Inferior parietal cortex (tissue), 1 donor: Measurements from ENCODE around the gene TSKU.
A peak's percentile ranks its signal among the peaks of the same experiment; 100 is the strongest.
"Not testable (repeated sequence)": the region's sequence is repeated elsewhere in the genome, so short reads cannot be mapped to it uniquely, and the experiment has no call there.

Experiments
- DNase-seq: peaks from one replicate; pipeline ENCODE4 v3.0.0-alpha.2; 2016; ENCODE audit errors: extremely low spot score

Gene TSKU

DNA sequence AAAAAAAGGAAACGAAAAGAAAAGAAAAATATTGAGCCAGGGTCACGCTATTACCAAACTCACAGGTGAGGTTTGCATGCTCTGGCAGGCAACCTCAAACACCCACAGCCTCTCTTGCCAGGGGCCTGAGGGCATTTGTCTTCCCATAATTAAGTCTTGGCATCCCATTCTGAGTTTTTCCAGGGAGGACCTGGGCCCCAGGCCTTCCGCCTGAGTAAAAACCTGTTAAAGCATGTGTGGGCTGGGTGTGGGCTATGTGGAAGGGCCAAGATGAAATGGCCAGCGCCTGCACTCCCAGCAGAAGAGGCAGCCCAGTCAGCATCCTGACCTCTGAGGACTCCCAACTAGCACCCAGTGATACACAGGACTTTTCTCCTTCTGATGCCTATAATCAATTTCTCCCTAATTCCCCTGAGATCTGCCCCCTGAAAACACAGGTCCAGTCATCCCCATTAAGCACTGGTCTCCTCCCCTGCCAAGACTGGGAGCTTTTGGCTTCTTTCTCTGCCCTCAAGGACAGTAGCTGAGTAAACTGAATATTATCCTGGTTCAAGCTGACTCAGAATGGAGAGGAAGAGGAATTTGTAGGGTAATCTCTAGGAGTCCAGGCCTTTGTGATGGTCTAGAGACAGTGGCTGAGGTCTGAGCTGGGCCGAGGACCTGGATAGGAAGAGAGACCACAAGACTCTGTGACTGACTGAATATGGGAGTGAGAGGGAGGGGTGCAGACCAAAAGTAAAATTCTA lies 42.0 kb downstream of the TSKU start:
- DNase-seq, result no peak

DNA sequence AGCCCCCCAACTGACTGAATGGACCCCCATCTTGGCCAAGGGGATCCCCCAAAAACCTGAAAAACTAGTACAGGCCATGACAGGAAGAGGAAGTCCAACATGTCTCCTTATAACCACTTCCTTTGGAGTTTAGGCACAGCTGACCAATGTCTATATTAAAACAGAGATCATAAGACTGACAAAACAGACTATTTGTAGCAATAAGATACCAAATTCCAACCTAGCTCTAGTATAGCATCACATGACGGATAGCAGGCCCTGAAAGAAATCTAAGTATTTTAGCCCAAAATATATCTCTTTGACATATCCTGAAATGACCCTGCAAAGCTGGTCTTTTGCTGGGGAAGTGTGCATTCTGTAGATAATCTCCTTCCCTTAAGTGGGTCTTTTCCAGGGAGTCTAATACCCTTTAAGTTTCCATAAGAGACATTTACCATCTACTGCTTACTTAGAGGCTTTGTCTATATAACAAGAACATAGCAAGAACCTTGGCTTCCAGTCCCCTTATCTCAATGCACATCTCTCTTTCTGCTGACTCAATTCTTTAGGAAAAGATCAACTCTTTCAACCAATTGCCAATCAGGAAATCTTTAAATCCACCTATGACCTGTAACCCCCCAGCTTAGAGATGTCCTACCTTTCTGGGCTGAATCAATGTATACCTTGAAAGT lies 42.7 kb downstream of the TSKU start:
- DNase-seq, result no peak

DNA sequence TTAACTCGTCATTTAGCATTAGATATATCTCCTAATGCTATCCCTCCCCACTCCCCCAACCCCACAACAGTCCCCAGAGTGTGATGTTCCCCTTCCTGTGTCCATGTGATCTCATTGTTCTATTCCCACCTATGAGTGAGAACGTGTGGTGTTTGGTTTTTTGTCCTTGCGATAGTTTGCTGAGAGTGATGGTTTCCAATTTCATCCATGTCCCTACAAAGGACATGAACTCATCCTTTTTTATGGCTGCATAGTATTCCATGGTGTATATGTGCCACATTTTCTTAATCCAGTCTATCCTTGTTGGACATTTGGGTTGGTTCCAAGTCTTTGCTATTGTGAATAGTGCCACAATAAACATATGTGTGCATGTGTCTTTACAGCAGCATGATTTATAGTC lies 43.4 kb downstream of the TSKU start:
- not testable (repeated sequence) for DNase-seq

DNA sequence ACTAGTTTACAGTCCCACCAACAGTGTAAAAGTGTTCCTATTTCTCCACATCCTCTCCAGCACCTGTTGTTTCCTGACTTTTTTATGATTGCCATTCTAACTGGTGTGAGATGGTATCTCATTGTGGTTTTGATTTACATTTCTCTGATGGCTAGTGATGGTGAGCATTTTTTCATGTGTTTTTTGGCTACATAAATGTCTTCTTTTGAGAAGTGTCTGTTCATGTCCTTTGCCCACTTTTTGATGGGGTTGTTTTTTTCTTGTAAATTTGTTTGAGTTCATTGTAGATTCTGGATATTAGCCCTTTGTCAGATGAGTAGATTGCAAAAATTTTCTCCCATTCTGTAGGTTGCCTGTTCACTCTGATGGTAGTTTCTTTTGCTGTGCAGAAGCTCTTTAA lies 43.8 kb downstream of the TSKU start:
- DNase-seq, result not testable (repeated sequence)

- DNase-seq, result no peak
These were observed 47.6 kb downstream of the TSKU start for GRCh38 chr11:76830639-76831327.

- DNase-seq, result no peak
These were observed 48.6 kb downstream of the TSKU start for GRCh38 chr11:76831686-76832310.

DNA sequence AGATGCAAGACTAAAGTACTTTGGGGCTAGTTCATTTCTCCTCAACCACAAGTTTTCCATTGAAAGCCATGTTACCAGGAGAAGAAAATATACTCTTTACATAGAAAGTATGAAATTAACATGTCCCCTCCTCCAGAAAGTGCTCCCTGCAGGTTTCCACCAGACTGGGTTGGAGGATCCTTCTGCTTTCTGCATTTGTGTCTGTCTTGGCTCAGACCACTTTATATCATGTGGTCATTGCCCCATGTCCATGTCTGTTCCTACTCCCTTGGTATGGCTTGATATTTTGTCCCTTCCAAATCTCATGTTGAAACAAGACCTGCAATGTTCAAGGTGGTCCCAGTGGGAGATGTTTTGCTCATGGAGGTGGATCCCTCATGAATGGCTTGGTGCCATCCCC lies 49.2 kb downstream of the TSKU start:
- DNase-seq, result no peak

- no peak for DNase-seq
These were observed 51.0 kb downstream of the TSKU start for GRCh38 chr11:76834151-76834550.

GRCh38 chr11:76835036-76835435 lies 51.9 kb downstream of the TSKU start:
- no peak for DNase-seq

DNA sequence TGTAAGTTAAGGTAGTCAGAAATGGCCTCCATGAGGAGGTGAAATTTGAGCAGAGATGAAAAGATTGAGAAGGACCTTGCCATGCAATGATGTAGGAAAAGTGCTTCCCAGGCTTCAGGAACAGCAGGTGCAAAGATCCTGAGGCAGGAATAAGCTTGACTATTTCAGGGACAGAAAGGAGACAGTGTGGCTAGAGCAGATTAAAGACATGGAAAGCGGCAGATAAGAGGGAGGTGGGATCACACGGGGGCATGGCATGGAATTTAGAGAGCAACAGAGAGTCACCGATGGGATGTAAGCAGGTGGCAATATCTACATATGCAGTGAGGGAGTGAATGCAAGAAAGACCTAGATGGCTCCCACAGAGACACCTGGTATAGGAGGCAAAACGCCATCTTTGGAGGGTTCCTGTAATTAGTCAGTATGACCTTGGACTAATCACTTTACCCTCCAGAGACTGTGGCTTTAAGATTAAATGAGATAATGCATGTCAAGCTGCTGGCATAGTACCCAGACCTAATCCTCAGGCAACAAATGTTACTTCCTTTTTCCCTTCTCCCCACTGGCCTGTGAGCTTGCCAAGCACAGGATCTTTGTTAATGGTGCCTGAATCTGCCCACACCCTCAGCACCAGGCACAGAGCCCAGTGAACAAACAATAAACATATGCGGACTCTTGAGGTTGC lies 52.9 kb downstream of the TSKU start:
- peak; percentile 40 for DNase-seq

DNA sequence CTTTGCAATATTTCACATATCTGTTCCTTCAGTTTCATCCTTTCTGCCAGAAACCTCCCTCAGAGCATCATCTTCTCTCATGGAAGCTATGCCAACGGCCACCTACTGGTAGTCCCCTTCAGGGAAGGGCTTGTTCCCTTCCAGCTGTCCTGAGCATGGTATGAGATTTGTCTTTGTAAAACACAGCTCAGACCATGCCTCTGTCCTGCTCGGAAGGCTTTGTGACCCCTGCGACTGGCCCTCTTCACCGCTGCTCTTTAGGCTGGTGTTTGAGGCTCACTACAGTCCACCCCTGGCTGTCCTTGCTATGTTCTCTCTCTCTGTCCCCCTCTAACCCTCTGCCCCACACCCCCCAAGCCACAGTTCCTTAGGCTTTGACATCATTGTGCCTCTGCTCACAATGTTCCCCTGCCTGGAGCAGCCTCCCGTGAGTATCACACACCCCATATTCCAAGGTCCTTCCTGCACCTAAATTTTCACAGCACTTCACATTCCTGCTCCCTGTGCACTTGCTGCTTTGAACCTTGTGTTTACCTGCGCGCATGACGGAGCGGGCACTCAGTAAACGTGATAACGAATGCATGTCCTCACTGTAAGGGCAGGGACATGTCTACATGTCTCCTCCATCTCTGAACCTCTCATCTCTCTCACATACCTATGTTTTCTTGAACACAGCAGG lies 53.6 kb downstream of the TSKU start:
- DNase-seq, result no peak

DNA sequence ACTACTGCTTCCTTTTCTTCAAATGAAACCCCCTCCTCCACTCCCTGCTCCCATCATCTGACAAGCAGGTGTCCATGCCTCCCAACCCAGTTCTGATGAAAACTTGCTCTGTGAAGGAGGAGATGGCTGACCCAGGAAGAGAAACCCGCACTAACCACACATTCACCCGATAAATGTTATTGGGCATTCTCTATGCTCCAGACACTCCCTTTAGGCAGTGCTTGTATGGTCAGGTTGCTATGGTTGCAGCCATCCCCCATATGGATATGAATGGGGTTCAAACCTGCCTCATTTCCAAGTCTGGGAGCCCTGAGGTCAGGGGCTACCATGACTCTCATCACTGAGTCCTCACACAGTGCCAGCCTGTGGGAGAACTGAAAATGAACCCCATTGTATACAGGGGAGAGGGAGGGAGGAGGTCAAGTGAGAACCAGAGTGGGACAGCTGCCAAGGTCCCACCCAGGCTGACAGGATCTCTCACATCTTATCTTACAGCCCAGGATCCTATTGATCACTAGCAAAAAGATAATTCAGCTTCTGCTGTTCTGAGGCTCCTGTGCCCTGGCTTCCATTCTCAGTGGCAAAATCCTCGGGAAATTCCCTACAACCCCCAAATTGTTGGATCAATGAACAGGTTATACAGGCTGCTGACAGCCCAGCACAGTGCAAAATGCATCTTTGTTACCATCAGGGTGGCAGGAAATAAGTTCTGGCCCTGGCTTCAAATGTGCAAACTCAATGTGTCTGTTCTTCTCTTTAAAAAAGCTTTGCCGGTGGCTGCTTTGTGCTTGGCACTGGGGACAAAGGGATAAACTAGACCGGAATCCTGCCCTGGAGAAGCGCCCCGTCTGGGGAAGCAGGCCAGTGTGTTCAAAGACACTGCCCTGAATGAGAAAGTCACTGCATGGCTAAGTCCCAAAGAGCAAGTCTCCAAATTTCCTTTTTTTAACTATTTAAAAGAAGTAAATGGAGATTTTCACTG lies 54.8 kb downstream of the TSKU start:
- no peak for DNase-seq

GRCh38 chr11:76838678-76839068 lies 55.5 kb downstream of the TSKU start:
- DNase-seq, result no peak

DNA sequence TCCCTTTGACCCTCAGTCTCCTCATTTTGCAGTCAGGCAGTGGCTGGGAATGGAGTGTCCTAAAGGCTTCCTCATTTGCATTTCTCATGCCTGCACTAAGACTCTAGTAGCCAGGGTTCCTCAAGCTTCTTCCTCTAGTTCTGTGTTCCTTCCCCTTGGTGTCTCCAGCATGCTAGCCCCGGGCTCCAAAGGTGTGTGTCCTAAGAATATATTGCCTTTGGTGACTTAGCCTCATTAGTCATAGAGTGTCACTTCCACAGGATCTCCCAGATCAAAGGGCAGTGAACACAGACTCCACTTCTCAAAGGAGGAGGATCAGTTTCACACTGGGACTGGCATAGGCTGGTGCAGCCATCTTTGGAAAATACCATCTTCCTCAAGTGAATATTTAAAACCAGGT lies 56.2 kb downstream of the TSKU start:
- no peak for DNase-seq

DNA sequence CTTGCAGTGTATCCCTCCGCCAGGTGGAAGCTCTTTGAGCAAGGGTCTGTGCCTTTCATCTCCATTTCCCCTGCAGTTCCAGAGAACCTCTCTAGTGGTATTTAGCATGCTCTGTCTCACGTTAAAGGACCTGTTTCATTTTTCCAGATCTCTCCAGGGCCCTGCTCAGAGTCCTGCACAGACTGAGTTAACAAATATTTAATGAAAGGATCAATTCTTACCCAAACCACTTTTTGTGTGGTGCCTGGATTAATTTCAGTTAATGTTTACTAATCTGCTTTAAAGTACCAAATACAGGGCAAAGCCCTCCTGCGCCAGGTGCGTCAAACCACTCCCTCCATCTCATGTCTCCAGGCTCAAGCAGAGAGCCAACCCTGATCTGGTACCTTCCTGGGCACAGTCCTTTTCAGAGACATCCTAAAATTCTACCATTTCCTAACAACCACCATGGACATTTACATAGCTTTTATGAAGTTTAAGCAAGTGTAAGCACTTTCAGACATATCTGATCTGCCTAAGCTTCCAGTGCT lies 58.8 kb downstream of the TSKU start:
- DNase-seq, result no peak

DNA sequence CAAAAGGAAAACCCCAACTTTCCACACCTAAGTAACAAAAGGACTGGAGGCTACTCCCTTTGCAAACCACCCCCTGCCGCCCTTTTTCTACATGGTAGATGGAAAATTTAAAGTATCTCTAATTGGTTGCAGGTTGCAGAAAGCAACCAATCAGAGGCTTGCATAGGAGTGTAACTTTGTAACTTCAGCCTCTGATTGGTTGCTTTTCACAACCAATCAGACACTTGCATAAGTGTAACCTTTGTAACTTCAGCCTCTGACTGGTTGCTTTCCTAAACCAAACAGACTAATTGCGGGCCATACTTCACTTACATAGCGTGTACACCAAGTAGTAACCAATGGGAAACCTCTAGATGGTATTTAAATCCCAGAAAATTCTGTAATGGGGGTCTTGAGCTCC lies 60.8 kb downstream of the TSKU start:
- no peak for DNase-seq

DNA sequence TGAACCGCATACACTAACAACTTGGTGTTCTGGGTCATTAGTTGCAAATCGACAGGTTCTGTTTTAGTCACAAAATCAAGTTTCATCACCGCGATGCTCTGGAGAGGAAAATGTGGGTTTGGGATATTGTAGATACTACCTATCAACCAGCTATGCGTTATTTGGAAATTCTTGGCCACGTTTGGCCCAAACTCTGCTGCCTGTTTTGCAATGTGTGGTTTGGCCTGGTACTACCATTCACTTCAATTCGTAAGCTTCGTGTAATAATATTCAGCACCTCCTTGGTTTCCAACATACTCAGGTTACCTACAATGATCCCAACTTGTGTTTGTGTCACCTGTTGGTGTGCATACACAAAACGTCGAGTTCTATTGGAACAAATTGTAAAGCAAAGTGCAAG lies 61.4 kb downstream of the TSKU start:
- no peak for DNase-seq

GRCh38 chr11:76845069-76845468 lies 61.9 kb downstream of the TSKU start:
- DNase-seq, result no peak

- DNase-seq, result no peak
These were observed 63.3 kb downstream of the TSKU start for GRCh38 chr11:76846441-76846840.
